Endothelial cell of umbilical vein (primary cell): ENCODE data around the gene H1-8. TPM values are rescaled to one million over a fixed set of nuclear protein-coding genes. Genes with fewer than 3 reads are reported as not detected.

Experiments used
- BruUV-seq: library from RNA; stranded (reverse); fragments of 400-500 nt; replicated peaks from 2 replicates; lab custom pipeline; 2021; lab: Mats Ljungman, UMichigan
- CTCF ChIA-PET: fragments of 300-600, 350-600 bp; sonication (Branson Sonifier 250); formaldehyde crosslinking; loops from one replicate; lab custom pipeline; 2021; ENCODE audit warnings: antibody characterized with exemption, inconsistent platforms; lab: Charles Lee
- POLR2A ChIA-PET: fragments of 300-600, 350-600 bp; sonication (Branson Sonifier 250); formaldehyde crosslinking; loops from one replicate; lab custom pipeline; 2021; ENCODE audit warnings: antibody characterized with exemption, inconsistent platforms; lab: Charles Lee
- DNase-seq: peaks from one replicate; pipeline ENCODE4 v3.0.0-alpha.2; 2011; ENCODE audit warnings: low read depth, low spot score
- FAIRE-seq: peaks from 2 replicates; lab custom pipeline; 2011; peaks lifted over from hg19 to GRCh38; lab: Jason Lieb, UNC
- H2AFZ ChIP-seq: 2 replicates; pipeline ENCODE4 v1.6.0; 2012; ENCODE audit warnings: low read depth, low read length, control low read depth, inconsistent platforms
- H3K27ac ChIP-seq: 2 replicates; pipeline ENCODE4 v1.5.1; 2011; ENCODE audit warnings: low read depth, mild to moderate bottlenecking, control low read depth, low read length, moderate library complexity; ENCODE audit not compliant: insufficient read depth
- H3K27me3 ChIP-seq, 2 experiments: 2 replicates each; pipeline versions ENCODE4 v1.6.0 to v1.6.1; 2011; ENCODE audit warnings: low read length in 2 of 2, mixed read lengths in 1 of 2; ENCODE audit not compliant: control insufficient read depth in 2 of 2, insufficient read depth in 2 of 2
- H3K36me3 ChIP-seq, 2 experiments: 2 replicates in 1 of 2; 3 replicates in 1 of 2; pipeline ENCODE4 v1.5.1; 2011; ENCODE audit warnings: low read length in 2 of 2, mild to moderate bottlenecking in 1 of 2, moderate library complexity in 1 of 2; ENCODE audit not compliant: control insufficient read depth in 2 of 2, insufficient read depth in 2 of 2; ENCODE audit errors: extremely low read depth in 1 of 2
- H3K4me1 ChIP-seq: 3 replicates; pipeline ENCODE4 v1.5.1; 2011; ENCODE audit warnings: mild to moderate bottlenecking, low read length; ENCODE audit not compliant: control insufficient read depth, insufficient read depth; ENCODE audit errors: extremely low read depth
- H3K4me2 ChIP-seq: 2 replicates; pipeline ENCODE4 v1.6.1; 2011; ENCODE audit warnings: low read length, control low read depth, mixed read lengths; ENCODE audit not compliant: insufficient read depth
- H3K4me3 ChIP-seq, 3 experiments: fragments of 200-600 bp in 1 of 3; sonication (generic), shearing (Covaris generic) in 1 of 3; replicated peaks in 1 of 3; 2 replicates each; pipeline ENCODE4 v1.5.1; 2011 to 2016; ENCODE audit warnings: control low read depth in 3 of 3, low read length in 3 of 3, mild to moderate bottlenecking in 2 of 3, inconsistent platforms in 1 of 3, low read depth in 1 of 3, moderate library complexity in 1 of 3; ENCODE audit not compliant: insufficient read depth in 1 of 3
- H3K79me2 ChIP-seq: 2 replicates; pipeline ENCODE4 v1.6.0; 2012; ENCODE audit warnings: low read length, inconsistent platforms; ENCODE audit not compliant: control insufficient read depth, insufficient read depth
- H3K9ac ChIP-seq: replicated peaks from 2 replicates; pipeline ENCODE3; 2011; ENCODE audit warnings: low read length, control low read depth; ENCODE audit not compliant: insufficient read depth; ENCODE audit errors: extremely low read depth
- H3K9me1 ChIP-seq: replicated peaks from 3 replicates; pipeline ENCODE4 v1.6.0; 2011; ENCODE audit warnings: mild to moderate bottlenecking, low read length; ENCODE audit not compliant: control insufficient read depth, insufficient read depth; ENCODE audit errors: extremely low read depth
- H3K9me3 ChIP-seq: replicated peaks from 2 replicates; pipeline ENCODE4 v1.5.1; 2012; ENCODE audit warnings: low read length, inconsistent platforms; ENCODE audit not compliant: control insufficient read depth, insufficient read depth
- H4K20me1 ChIP-seq: replicated peaks from 2 replicates; pipeline ENCODE3; 2011; ENCODE audit warnings: mild to moderate bottlenecking, low read length; ENCODE audit not compliant: control insufficient read depth, insufficient read depth; ENCODE audit errors: extremely low read depth
- CTCF ChIP-seq, 2 donors: IDR thresholded peaks; 1 replicate in 1 of 2; 2 replicates in 1 of 2; pipeline ENCODE4 v1.5.1; 2011; ENCODE audit warnings: low read length in 2 of 2, mild to moderate bottlenecking in 2 of 2, moderate library complexity in 2 of 2, control low read depth in 1 of 2, inconsistent platforms in 1 of 2, low read depth in 1 of 2; ENCODE audit not compliant: insufficient read depth in 1 of 2; ENCODE audit errors: extremely low read depth in 1 of 2
- EZH2 ChIP-seq: IDR thresholded peaks from 2 replicates; pipeline ENCODE4 v1.6.1; 2012; ENCODE audit warnings: borderline replicate concordance, low read depth, mild to moderate bottlenecking, moderate library complexity, low read length, inconsistent platforms; ENCODE audit not compliant: severe bottlenecking
- FOS ChIP-seq: IDR thresholded peaks from 2 replicates; pipeline ENCODE4 v1.6.1; 2011; ENCODE audit warnings: mild to moderate bottlenecking, low read length, moderate library complexity, borderline replicate concordance; ENCODE audit not compliant: insufficient read depth
- GATA2 ChIP-seq: IDR thresholded peaks from 2 replicates; pipeline ENCODE4 v1.7.0; 2011; ENCODE audit warnings: low read depth, mild to moderate bottlenecking, moderate library complexity, mixed read lengths, low read length; ENCODE audit not compliant: insufficient read length, insufficient read depth
- JUN ChIP-seq: IDR thresholded peaks from 2 replicates; pipeline ENCODE4 v1.6.1; 2011; ENCODE audit warnings: borderline replicate concordance, low read depth; ENCODE audit not compliant: insufficient read length, insufficient read depth
- MYC ChIP-seq: IDR thresholded peaks from one replicate; pipeline ENCODE4 v1.6.1; 2011; ENCODE audit warnings: mild to moderate bottlenecking, low read depth, low read length
- POLR2A ChIP-seq: IDR thresholded peaks from 2 replicates; pipeline ENCODE4 v1.6.1; 2012; ENCODE audit warnings: low read depth, mild to moderate bottlenecking, control low read depth, low read length
- POLR2AphosphoS5 ChIP-seq: IDR thresholded peaks from 2 replicates; pipeline ENCODE4 v1.6.1; 2012; ENCODE audit warnings: low read depth, mild to moderate bottlenecking, control low read depth, low read length, moderate library complexity; ENCODE audit not compliant: insufficient read depth
- dilution Hi-C: fragments of 300-500 bp; cut with MboI; formaldehyde crosslinking; loops from one replicate; pipeline ENCODE4 v1.15.0; 2019; ENCODE audit warnings: low sequenced_read_pairs; ENCODE audit not compliant: extremely low pct_ligation_motif_present
- intact Hi-C: fragments of 100-400 bp; cut with micrococcal nuclease; formaldehyde crosslinking; loops from one replicate; pipeline ENCODE4 v1.10.0; 2022
- polyA plus RNA-seq, 4 experiments: library from polyadenylated mRNA; depleted of rRNA in 3 of 4; stranded (reverse) in 3 of 4; unstranded in 1 of 4; fragments of >200 nt; gene quantifications; 2 replicates each; pipeline versions ENCODE4 v1.2.1 to v1.2.3, GENCODE V29; 2011 to 2012; ENCODE audit warnings: missing spikeins in 1 of 4
- total RNA-seq: library from RNA; stranded (reverse); gene quantifications from 2 replicates; pipeline ENCODE4 v1.2.3, GENCODE V29; 2021
- TF ChIP-seq, protein P1 (sequence below): IDR thresholded peaks from 2 replicates; pipeline ENCODE4 v1.6.1; 2011; ENCODE audit not compliant: insufficient read depth, insufficient read length

Gene H1-8
- total and polyA plus RNA-seq, 2 donors (not counting 3 experiments of a cell fraction or from before 2014, with no cell fraction given): not detected

GRCh38 chr3:129582799-129583198, 39.8 kb downstream of the H1-8 start:
- FAIRE-seq (no peak), DNase-seq (no peak)
- POLR2A ChIA-PET: no interaction called here
- Histone ChIP-seq H3K9ac (no peak overlapping the region), H3K36me3 (peaks cover 33 to 88% of the 10 kb centered on the region in 2 experiments), H3K27me3 (no peaks in the 10 kb centered on the region), H3K9me3 (no peaks in the 10 kb centered on the region), H2AFZ (no peak overlapping the region), H3K4me2 (no peak overlapping the region), H3K4me1 (peaks cover 3% of the 10 kb centered on the region), H3K9me1 (no peaks in the 10 kb centered on the region), H3K79me2 (peaks cover 52% of the 10 kb centered on the region), H3K27ac (no peak overlapping the region), H4K20me1 (no peaks in the 10 kb centered on the region), H3K4me3 (no peak overlapping the region)
- intact Hi-C loops: no loop called here
- no TSS peak for BruUV-seq
- CTCF ChIA-PET: interaction anchor here (2.8 kb wide), 1 partner anchor 93 kb away, joined by 14 read pairs; no protein-coding TSS in a partner anchor
- no peak for TF ChIP-seq GATA2
- no peak for TF ChIP-seq JUN
- TF ChIP-seq CTCF (IDR thresholded peaks at IDR 0.05; ENCODE audit: extremely low read depth in 1 of 2, insufficient read depth in 1 of 2, low read depth in 1 of 2, low read length in 2 of 2): no peak
- TF ChIP-seq MYC: no peak
- TF ChIP-seq POLR2AphosphoS5: no peak
- no peak for TF ChIP-seq FOS
- TF ChIP-seq POLR2A: no peak
- no peak for TF ChIP-seq EZH2
- TF ChIP-seq, protein P1, sequence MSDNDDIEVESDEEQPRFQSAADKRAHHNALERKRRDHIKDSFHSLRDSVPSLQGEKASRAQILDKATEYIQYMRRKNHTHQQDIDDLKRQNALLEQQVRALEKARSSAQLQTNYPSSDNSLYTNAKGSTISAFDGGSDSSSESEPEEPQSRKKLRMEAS: no peak
- dilution Hi-C loops: no loop called here
